NCI-H1048 (cell line): Measurements from ENCODE around the gene HAUS8.
"Not testable (repeated sequence)": the region's sequence is repeated elsewhere in the genome, so short reads cannot be mapped to it uniquely, and the experiment has no call there.

Experiments used
- DNase-seq: peaks from one replicate; lab custom pipeline; 2025; lab: John Stamatoyannopoulos, UW

HAUS8 gene

GRCh38 chr19:17035842-17036424, 39.3 kb downstream of the HAUS8 start:
- no peak for DNase-seq

GRCh38 chr19:17031741-17032140, 43.5 kb downstream of the HAUS8 start:
- no peak for DNase-seq

- DNase-seq: no peak
Measured at GRCh38 chr19:17027535-17027975, 47.7 kb downstream of the HAUS8 start.

- no peak for DNase-seq
Measured at GRCh38 chr19:17026706-17027534, 48.3 kb downstream of the HAUS8 start, which contains the start of gene CPAMD8. Gene CPAMD8, minus strand, starts transcription at chr19:17026810. Its CDS starts 168 bp downstream, at chr19:17026642.

GRCh38 chr19:17025991-17026658, 49.1 kb downstream of the HAUS8 start:
- DNase-seq: no peak

- no peak for DNase-seq
Measured at GRCh38 chr19:17025361-17025760, 49.9 kb downstream of the HAUS8 start.

GRCh38 chr19:17024941-17025340, 50.3 kb downstream of the HAUS8 start:
- DNase-seq: not testable (repeated sequence)

- DNase-seq: no peak
Measured at GRCh38 chr19:17023805-17024204, 51.4 kb downstream of the HAUS8 start.

GRCh38 chr19:17022738-17023137, 52.5 kb downstream of the HAUS8 start:
- DNase-seq: no peak

- no peak for DNase-seq
Measured at GRCh38 chr19:17021793-17022590, 53.3 kb downstream of the HAUS8 start.

- no peak for DNase-seq
Measured at GRCh38 chr19:17021328-17021727, 53.9 kb downstream of the HAUS8 start.

- DNase-seq: no peak
Measured at GRCh38 chr19:17020823-17021222, 54.4 kb downstream of the HAUS8 start.

GRCh38 chr19:17020385-17020784, 54.9 kb downstream of the HAUS8 start:
- DNase-seq: no peak

- not testable (repeated sequence) for DNase-seq
Measured at GRCh38 chr19:17014212-17014861, 60.9 kb downstream of the HAUS8 start.

GRCh38 chr19:17011485-17011884, 63.8 kb downstream of the HAUS8 start:
- DNase-seq: no peak

- DNase-seq: no peak
Measured at GRCh38 chr19:17006579-17006978, 68.7 kb downstream of the HAUS8 start.

- DNase-seq: no peak
Measured at GRCh38 chr19:17005000-17005399, 70.3 kb downstream of the HAUS8 start.

- DNase-seq: no peak
Measured at GRCh38 chr19:17004386-17004785, 70.9 kb downstream of the HAUS8 start.

GRCh38 chr19:17002455-17002854, 72.8 kb downstream of the HAUS8 start:
- no peak for DNase-seq

- no peak for DNase-seq
Measured at GRCh38 chr19:17001603-17002183, 73.6 kb downstream of the HAUS8 start.
